Measurements from ENCODE around the gene PRPF38A.

The PRPF38A gene

GRCh38 chr1:52454127-52454526 lies 49.7 kb downstream of the PRPF38A start:
- no peaks in the 10 kb centered on the region for H3K9me3 ChIP-seq
- no peak for DNase-seq (ENCODE audit: low spot score in 2 of 2)
- H3K36me3 ChIP-seq (replicated peaks): no peaks in the 10 kb centered on the region
- no peak overlapping the region for H3K4me3 ChIP-seq
- H3K27me3 ChIP-seq (ENCODE audit: low read depth): no peaks in the 10 kb centered on the region
- H3K4me1 ChIP-seq: peaks cover 9% of the 10 kb centered on the region
- in situ Hi-C loops (cut with MboI; ENCODE audit: low sequenced_read_pairs): no loop called here

DNA sequence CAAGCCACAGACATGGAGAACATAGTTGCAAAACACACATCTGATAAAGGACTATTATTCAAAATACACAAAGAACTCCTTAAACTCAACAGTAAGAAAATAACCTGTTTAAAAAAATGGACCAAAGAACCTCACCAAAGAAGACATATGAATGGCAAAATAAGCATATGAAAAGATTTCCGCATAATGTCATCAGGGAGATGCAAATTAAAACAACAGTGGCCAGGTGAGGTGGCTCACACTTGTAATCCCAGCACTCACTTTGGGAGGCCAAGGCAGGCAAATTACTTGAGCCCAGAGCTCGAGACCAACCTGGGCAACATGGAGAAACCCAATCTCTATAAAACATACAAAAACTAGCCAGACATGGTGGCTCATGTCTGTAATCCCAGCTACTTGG lies 50.4 kb downstream of the PRPF38A start:
- in situ Hi-C loops (cut with MboI; ENCODE audit: low sequenced_read_pairs): no loop called here

GRCh38 chr1:52455686-52456085 lies 51.3 kb downstream of the PRPF38A start:
- Histone ChIP-seq H3K36me3 (replicated peaks) (no peaks in the 10 kb centered on the region), H3K27me3 (ENCODE audit: low read depth) (no peaks in the 10 kb centered on the region), H3K4me1 (peaks cover 12% of the 10 kb centered on the region), H3K9me3 (no peaks in the 10 kb centered on the region), H3K4me3 (no peak overlapping the region)
- DNase-seq (ENCODE audit: low spot score in 2 of 2): no peak
- in situ Hi-C loops (cut with MboI; ENCODE audit: low sequenced_read_pairs): no loop called here

More for the DNA sequence above, 50.4 kb downstream of the PRPF38A start:
- no peak overlapping the region for H3K4me3 ChIP-seq
- no peaks in the 10 kb centered on the region for H3K27me3 ChIP-seq (ENCODE audit: low read depth)
- H3K9me3 ChIP-seq: no peaks in the 10 kb centered on the region
- DNase-seq (ENCODE audit: low spot score in 2 of 2): peak; percentile 17 to 57
- no peaks in the 10 kb centered on the region for H3K36me3 ChIP-seq (replicated peaks)
- peaks cover 9% of the 10 kb centered on the region for H3K4me1 ChIP-seq

DNA sequence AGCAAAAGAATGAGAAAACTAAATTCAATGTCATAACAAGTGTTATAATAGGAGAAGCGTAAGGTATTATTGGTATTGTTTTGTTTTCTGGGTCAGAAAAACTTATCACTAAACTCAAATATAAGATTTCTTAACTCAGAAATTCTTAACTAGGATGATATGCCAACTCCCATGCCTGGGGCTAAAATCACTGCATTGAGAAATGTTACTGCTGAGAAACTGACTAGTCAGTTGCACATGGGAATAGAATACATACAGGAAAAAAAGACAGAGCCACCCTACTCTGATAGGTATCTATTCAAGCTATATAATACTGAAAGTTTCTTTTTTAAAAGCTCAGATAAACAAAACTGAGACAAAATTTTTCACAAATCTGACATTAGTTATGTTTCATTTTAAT lies 56.3 kb downstream of the PRPF38A start:
- no peak overlapping the region for H3K4me3 ChIP-seq
- H3K4me1 ChIP-seq: peaks cover 27% of the 10 kb centered on the region
- in situ Hi-C loops (cut with MboI; ENCODE audit: low sequenced_read_pairs): no loop called here
- H3K36me3 ChIP-seq (replicated peaks): no peaks in the 10 kb centered on the region
- no peaks in the 10 kb centered on the region for H3K27me3 ChIP-seq (ENCODE audit: low read depth)
- H3K9me3 ChIP-seq: no peaks in the 10 kb centered on the region
- DNase-seq (ENCODE audit: low spot score in 2 of 2): no peak

- peaks cover 27% of the 10 kb centered on the region for H3K4me1 ChIP-seq
- no peaks in the 10 kb centered on the region for H3K36me3 ChIP-seq (replicated peaks)
- in situ Hi-C loops (cut with MboI; ENCODE audit: low sequenced_read_pairs): no loop called here
- no peak overlapping the region for H3K4me3 ChIP-seq
- no peaks in the 10 kb centered on the region for H3K27me3 ChIP-seq (ENCODE audit: low read depth)
- DNase-seq (ENCODE audit: low spot score in 2 of 2): peak in 1 of 2 experiments; percentile 96
- no peaks in the 10 kb centered on the region for H3K9me3 ChIP-seq
Observed at GRCh38 chr1:52461821-52462220, 57.4 kb downstream of the PRPF38A start.

DNA sequence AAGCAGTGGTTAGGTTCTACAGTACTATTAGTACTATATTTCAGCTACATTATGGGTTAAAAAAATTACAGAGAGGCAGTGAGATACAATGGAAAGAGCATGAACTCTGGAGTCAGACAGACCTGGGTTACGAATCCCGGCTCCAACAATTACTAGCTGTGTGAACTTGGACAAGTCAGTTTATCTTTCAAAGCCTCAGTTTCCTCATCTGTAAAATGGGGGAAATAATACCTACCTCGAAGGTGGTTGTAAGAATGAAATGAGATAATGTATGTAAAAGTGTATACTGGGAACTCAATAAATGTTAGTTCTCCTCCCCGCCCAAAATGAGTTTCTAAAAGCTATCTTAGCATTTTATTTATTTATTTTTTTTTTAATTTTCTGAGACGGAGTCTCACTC lies 59.5 kb downstream of the PRPF38A start:
- in situ Hi-C loops (cut with MboI; ENCODE audit: low sequenced_read_pairs): no loop called here
- no peak for DNase-seq (ENCODE audit: low spot score in 2 of 2)
- Histone ChIP-seq H3K36me3 (replicated peaks) (0 out of 2 replicates have a peak, but pooled peaks cover 3% of the 10 kb centered on the region), H3K9me3 (no peaks in the 10 kb centered on the region), H3K4me1 (peaks cover 27% of the 10 kb centered on the region), H3K4me3 (no peak overlapping the region), H3K27me3 (ENCODE audit: low read depth) (no peaks in the 10 kb centered on the region)

GRCh38 chr1:52469108-52469507 lies 64.7 kb downstream of the PRPF38A start:
- Histone ChIP-seq H3K27me3 (ENCODE audit: low read depth) (no peaks in the 10 kb centered on the region), H3K36me3 (replicated peaks) (0 out of 2 replicates have a peak, but pooled peaks cover 3% of the 10 kb centered on the region), H3K4me3 (no peak overlapping the region), H3K4me1 (no peaks in the 10 kb centered on the region), H3K9me3 (no peaks in the 10 kb centered on the region)
- no peak for DNase-seq (ENCODE audit: low spot score in 2 of 2)
- in situ Hi-C loops (cut with MboI; ENCODE audit: low sequenced_read_pairs): no loop called here
